Caco-2 (cell line): Measurements from ENCODE around the gene CEACAM21. TPM values are rescaled to one million over a fixed set of nuclear protein-coding genes. Genes with fewer than 3 reads are reported as not detected.

Source experiments
- BruUV-seq: library from RNA; stranded (reverse); fragments of 400-500 nt; replicated peaks from 2 replicates; lab custom pipeline; 2021; lab: Mats Ljungman, UMichigan
- CTCF ChIA-PET: fragments of 300-600 bp; sonication (Branson Sonifier 250); formaldehyde crosslinking; loops from one replicate; lab custom pipeline; 2022; ENCODE audit warnings: antibody characterized with exemption; lab: Charles Lee
- POLR2A ChIA-PET: fragments of 300-600 bp; sonication (Branson Sonifier 250); formaldehyde crosslinking; loops from one replicate; lab custom pipeline; 2022; ENCODE audit warnings: antibody characterized with exemption; lab: Charles Lee
- DNase-seq, 2 experiments: peaks; one replicate each; pipeline versions ENCODE4 v3.0.0 to v3.0.0-alpha.2; 2020 to 2022
- H3K27me3 ChIP-seq: replicated peaks from 2 replicates; pipeline ENCODE4 v1.6.0; 2011; ENCODE audit warnings: low read length; ENCODE audit not compliant: control insufficient read depth, insufficient read depth
- H3K36me3 ChIP-seq: 2 replicates; pipeline ENCODE4 v1.5.1; 2011; ENCODE audit warnings: low read length; ENCODE audit not compliant: control insufficient read depth, insufficient read depth
- H3K4me1 ChIP-seq: fragments of 250-450 bp; sonication (Bioruptor Pico); 2 replicates; pipeline ENCODE4 v1.5.1; 2020; ENCODE audit warnings: mild to moderate bottlenecking
- H3K4me3 ChIP-seq: 2 replicates; pipeline ENCODE4 v1.5.1; 2011; ENCODE audit warnings: low read depth, mild to moderate bottlenecking, control low read depth, low read length
- H3K9me3 ChIP-seq: fragments of 250-450 bp; sonication (Bioruptor Pico); 2 replicates; pipeline ENCODE4 v1.5.1; 2020; ENCODE audit warnings: mild to moderate bottlenecking, moderate library complexity
- H3K27ac Mint-ChIP-seq: one replicate; pipeline ENCODE4 v1.8.0; 2022; ENCODE audit warnings: mixed read lengths; ENCODE audit not compliant: unreplicated experiment
- H3K27me3 Mint-ChIP-seq: one replicate; pipeline ENCODE4 v1.8.0; 2022; ENCODE audit warnings: mixed read lengths; ENCODE audit not compliant: insufficient read depth, unreplicated experiment
- H3K36me3 Mint-ChIP-seq: one replicate; pipeline ENCODE4 v1.8.0; 2022; ENCODE audit warnings: mild to moderate bottlenecking, mixed read lengths; ENCODE audit not compliant: insufficient read depth, unreplicated experiment
- H3K4me1 Mint-ChIP-seq: one replicate; pipeline ENCODE4 v1.8.0; 2022; ENCODE audit warnings: low read depth, mixed read lengths; ENCODE audit not compliant: unreplicated experiment
- H3K4me3 Mint-ChIP-seq: one replicate; pipeline ENCODE4 v1.8.0; 2022; ENCODE audit warnings: mild to moderate bottlenecking, moderate library complexity, mixed read lengths; ENCODE audit not compliant: unreplicated experiment
- H3K9me3 Mint-ChIP-seq: one replicate; pipeline ENCODE4 v1.8.0; 2022; ENCODE audit warnings: mixed read lengths; ENCODE audit not compliant: unreplicated experiment
- CTCF ChIP-seq, 2 experiments: fragments of 200-600 bp in 1 of 2; IDR thresholded peaks; 1 replicate in 1 of 2; 2 replicates in 1 of 2; pipeline versions ENCODE4 v1.5.1 to v1.8.0; 2011 to 2022; ENCODE audit warnings: antibody characterized with exemption in 1 of 2, control low read depth in 1 of 2, inconsistent platforms in 1 of 2, low read depth in 1 of 2, low read length in 1 of 2, mild to moderate bottlenecking in 1 of 2, moderate library complexity in 1 of 2; ENCODE audit not compliant: insufficient read depth in 1 of 2, severe bottlenecking in 1 of 2, unreplicated experiment in 1 of 2
- intact Hi-C: fragments of 100-400 bp; cut with micrococcal nuclease; formaldehyde crosslinking; loops from one replicate; pipeline ENCODE4 v1.10.0; 2022; ENCODE audit not compliant: unreplicated experiment
- total RNA-seq: library from RNA; stranded (reverse); gene quantifications from 2 replicates; pipeline ENCODE4 v1.2.3, GENCODE V29; 2022

Gene CEACAM21
- total RNA-seq, 1 experiment from 2014 or later: not detected

- DNase-seq: no peak
- Histone ChIP-seq H3K4me3 (no peak within 1 kb of the TSS), H3K9me3 (no peaks in the 10 kb centered on the region; the same call in 1 of the 2 replicates), H3K36me3 (no peaks in the 10 kb centered on the region), H3K4me1 (no peaks in the 10 kb centered on the region), H3K27me3 (no peaks in the 10 kb centered on the region; the same call in 1 of the 2 replicates)
- ChIA-PET CTCF (no interaction called here), POLR2A (no interaction called here)
- Mint-ChIP-seq H3K27me3 (peaks cover 26% of the 10 kb centered on the region), H3K4me1 (no peaks in the 10 kb centered on the region), H3K4me3 (no peak within 1 kb of the TSS), H3K9me3 (peaks cover 9% of the 10 kb centered on the region), H3K27ac (no peak within 1 kb of the TSS), H3K36me3 (no peaks in the 10 kb centered on the region)
- no TSS peak for BruUV-seq
- intact Hi-C loops: no loop called here
- TF ChIP-seq CTCF (IDR thresholded peaks at IDR 0.05; ENCODE audit: insufficient read depth in 1 of 2, low read depth in 1 of 2, low read length in 1 of 2, severe bottlenecking in 1 of 2, unreplicated experiment in 1 of 2): no peak
Observed at GRCh38 chr19:41626877-41627276, 50.9 kb downstream of the CEACAM21 start, which contains the start of gene CEACAM4. Gene CEACAM4 (minus strand): TSS chr19:41627074. CDS start chr19:41626963, 111 bp downstream.

GRCh38 chr19:41627966-41628675, 52.2 kb downstream of the CEACAM21 start:
- Histone ChIP-seq H3K4me1 (no peaks in the 10 kb centered on the region), H3K27me3 (no peaks in the 10 kb centered on the region; the same call in 1 of the 2 replicates), H3K36me3 (no peaks in the 10 kb centered on the region), H3K4me3 (no peak overlapping the region), H3K9me3 (no peaks in the 10 kb centered on the region; the same call in 1 of the 2 replicates)
- no peak for DNase-seq
- BruUV-seq: no TSS peak
- Mint-ChIP-seq H3K27ac (no peak overlapping the region), H3K36me3 (no peaks in the 10 kb centered on the region), H3K27me3 (peaks cover 21% of the 10 kb centered on the region), H3K4me3 (no peak overlapping the region), H3K4me1 (no peaks in the 10 kb centered on the region), H3K9me3 (peaks cover 9% of the 10 kb centered on the region)
- CTCF ChIA-PET: no interaction called here
- POLR2A ChIA-PET: no interaction called here
- intact Hi-C loops: no loop called here
- TF ChIP-seq CTCF (IDR thresholded peaks at IDR 0.05; ENCODE audit: insufficient read depth in 1 of 2, low read depth in 1 of 2, low read length in 1 of 2, severe bottlenecking in 1 of 2, unreplicated experiment in 1 of 2): no peak

Other genes with a start within 250 kb of the CEACAM21 start
- gene TGFB1, start 222.2 kb upstream of the CEACAM21 start, total RNA-seq: 15.0 and 15.3 TPM in 2 replicates
- gene B9D2, start 212.0 kb upstream of the CEACAM21 start, total RNA-seq: 3.6 and 4.0 TPM in 2 replicates
- gene TMEM91, start 199.6 kb upstream of the CEACAM21 start, total RNA-seq: 1.4 and 2.2 TPM in 2 replicates
- gene EXOSC5, start 178.8 kb upstream of the CEACAM21 start, total RNA-seq: 36.6 and 37.3 TPM in 2 replicates
- gene BCKDHA, start 178.3 kb upstream of the CEACAM21 start, total RNA-seq: 9.4 and 19.4 TPM in 2 replicates
- 3.1 and 3.7 TPM in 2 replicates for gene B3GNT8, start 148.8 kb upstream of the CEACAM21 start, total RNA-seq
- gene DMAC2, start 136.3 kb upstream of the CEACAM21 start, total RNA-seq: 75.9 and 85.0 TPM in 2 replicates
- not detected in 2 replicates for gene ERICH4, start 133.0 kb upstream of the CEACAM21 start, total RNA-seq
- not detected in 2 replicates for gene CEACAM4, start 50.9 kb downstream of the CEACAM21 start, total RNA-seq
- 0.44 TPM in 1 of 2 replicates, not detected in the other for gene CEACAM7, start 112.1 kb downstream of the CEACAM21 start, total RNA-seq
- 1.3 and 3.9 TPM in 2 replicates for gene CEACAM5, start 132.5 kb downstream of the CEACAM21 start, total RNA-seq
- 10.7 and 16.2 TPM in 2 replicates for gene CEACAM6, start 179.4 kb downstream of the CEACAM21 start, total RNA-seq
- not detected in 2 replicates for gene CEACAM3, start 220.4 kb downstream of the CEACAM21 start, total RNA-seq